ENCODE data around the gene TCF3.

Gene TCF3

DNA sequence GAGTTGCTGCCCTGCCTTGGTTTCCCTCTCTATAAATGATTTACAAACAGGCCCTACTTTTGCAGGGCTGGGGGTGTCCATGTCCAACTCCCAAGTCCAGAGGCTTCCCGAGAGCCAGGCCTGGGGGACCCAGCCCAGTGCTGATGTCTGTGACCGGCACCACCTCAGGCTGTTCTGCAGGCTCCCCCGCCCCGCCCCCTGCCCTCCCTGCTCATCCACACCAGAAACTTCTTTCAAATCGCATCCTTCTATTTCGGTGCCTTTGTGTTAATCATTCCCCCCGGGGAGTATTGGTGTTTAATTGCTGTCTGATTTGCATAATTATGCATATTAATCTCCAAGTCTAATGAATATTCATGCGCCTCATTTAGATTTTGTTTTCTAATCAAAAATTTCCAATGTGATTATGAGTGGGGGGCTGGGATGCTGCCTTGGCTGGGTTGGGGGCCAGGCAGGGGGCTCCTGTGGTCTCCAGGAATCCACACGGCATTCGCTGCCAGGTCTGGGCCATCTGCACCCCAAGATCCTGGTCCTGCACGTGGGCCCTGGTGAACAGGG is 19.1 kb downstream of the TCF3 start:
- intact Hi-C loops (cut with DNase I) = no loop called here
- DNase-seq = no peak

DNA sequence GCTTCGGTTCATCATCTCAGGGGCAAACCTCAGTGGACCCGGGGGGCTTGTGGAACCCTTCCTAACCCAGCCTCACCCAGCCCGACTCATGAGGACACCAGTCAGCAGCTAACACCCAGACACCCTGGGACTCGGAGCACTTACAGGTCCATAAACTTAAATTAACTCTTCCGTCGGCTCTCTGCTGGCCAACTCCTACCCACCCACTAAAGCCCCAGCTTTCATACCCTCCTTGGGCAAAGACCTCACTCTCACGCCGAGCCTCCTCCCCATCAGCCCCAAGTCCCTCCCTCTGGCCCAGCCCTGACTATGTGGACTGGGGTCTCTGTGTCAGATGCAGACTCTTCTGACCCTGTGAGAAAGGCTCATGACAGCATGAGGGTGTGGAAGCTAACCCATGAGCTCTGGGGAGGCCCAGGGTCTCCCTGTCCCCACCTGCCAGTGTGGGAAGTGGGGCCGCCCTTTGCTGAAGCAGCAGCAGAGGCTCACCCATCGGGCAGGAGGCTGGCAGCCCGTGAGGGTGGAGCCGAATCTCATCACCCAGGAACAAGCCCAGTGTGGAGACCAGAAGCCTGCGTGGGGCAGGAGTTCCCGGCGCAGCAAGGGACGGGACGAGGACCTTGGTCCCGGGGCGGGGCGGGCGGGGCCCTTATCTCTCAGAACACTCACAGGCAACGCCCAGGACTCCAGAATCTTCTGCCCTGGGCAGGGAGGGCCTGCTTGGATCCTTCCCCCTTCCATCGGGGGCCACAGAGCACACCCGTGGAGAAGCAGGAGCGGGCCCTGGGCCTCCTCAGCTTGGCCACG is 19.8 kb downstream of the TCF3 start:
- intact Hi-C loops (cut with DNase I) = no loop called here
- no peak for DNase-seq

DNA sequence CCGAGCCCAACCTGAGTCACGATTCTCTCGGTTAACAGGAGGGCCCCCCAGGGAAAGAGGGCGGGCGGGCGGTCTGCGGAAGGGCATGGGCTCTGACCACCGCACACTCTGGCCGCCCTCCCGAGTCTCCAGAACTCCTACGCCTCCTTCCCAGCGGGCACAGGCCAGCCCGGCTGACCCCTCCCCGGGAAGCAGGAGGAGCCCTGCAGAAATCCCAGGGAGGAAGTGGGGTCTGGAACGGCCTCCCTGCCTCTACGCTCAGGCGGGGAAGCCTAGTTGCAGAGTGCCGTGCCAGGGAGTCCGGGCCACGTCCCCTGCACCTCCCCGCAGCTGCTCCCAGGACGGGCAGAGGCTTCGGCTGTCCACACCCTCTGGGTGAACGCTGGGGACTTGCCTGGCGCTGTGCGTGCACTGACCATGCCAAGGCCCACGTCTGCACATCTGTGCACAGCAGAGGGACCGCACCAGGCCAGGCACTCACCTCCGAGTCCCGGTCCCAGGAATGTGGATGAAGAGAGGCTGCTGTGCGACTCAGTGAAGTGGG is 20.8 kb downstream of the TCF3 start:
- intact Hi-C loops (cut with DNase I) = no loop called here
- no peak for DNase-seq

DNA sequence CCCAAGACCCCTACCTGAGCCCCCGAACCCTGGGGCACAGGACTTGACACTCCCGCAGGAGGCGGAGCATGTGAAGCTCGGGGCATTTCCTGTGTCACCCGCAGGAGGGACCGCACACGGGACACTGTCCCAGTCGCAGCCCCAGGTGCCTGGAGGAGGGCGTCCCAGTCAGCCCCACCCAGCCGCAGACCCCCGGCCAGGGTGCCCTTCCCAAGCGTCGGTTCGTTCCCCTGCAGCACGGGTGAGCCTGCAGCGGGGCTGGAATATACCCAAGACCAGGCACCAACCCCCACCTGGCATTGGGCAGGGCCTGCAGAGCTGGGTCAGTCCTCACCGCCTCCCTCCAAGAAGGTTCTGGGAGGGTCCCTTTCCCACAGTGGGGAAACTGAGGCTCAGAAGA is 21.6 kb downstream of the TCF3 start:
- DNase-seq = no peak
- intact Hi-C loops (cut with DNase I) = no loop called here

DNA sequence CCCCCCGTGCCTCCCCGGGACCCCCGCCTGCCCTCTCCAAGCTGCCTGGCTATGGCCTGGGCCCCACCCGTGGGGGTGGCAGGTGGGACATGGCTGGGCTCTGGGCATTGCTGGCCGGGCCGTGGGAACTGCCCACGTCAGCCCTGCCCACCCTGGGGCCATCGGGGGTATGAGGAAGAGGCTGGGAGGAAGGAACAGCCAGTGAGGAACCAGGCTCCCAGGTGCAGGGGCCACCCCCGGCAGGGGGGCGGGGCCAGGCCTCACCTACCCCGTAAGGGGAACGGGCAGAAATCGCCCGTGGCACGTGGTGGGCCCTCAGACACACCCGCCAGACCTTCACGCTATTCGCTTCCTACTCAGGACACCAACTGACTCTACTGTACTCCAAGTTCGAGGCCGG is 22.4 kb downstream of the TCF3 start:
- no peak for DNase-seq
- intact Hi-C loops (cut with DNase I) = no loop called here

DNA sequence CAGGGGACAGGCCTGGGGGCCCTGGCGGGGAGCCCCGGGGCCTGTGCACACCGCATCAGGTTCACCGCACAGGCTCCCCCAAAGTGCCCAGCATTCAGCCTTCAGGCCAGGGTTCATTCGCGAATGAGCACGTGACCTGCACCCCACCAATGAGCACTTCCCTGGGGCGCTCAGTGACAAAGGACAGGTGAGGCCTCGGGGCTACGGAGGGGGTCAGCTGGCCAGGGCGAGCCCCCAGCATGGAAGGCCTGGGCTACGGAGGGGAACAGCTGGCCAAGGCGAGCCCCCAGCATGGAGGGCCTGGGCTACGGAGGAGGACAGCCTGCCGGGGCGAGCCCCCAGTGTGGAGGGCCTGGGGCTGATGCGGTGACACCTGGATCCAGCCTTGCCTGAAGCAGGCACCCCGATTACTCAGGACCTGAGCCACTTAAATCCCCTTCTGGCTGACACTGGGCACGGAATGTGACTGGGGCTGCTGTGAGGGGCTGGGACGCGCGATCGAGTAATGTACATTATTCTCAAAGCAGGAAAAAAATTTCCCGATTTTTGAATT is 23.1 kb downstream of the TCF3 start:
- intact Hi-C loops (cut with DNase I) = loop anchor here (10.0 kb wide), 1 partner anchor 135 kb away; no protein-coding TSS in a partner anchor
- DNase-seq = no peak

DNA sequence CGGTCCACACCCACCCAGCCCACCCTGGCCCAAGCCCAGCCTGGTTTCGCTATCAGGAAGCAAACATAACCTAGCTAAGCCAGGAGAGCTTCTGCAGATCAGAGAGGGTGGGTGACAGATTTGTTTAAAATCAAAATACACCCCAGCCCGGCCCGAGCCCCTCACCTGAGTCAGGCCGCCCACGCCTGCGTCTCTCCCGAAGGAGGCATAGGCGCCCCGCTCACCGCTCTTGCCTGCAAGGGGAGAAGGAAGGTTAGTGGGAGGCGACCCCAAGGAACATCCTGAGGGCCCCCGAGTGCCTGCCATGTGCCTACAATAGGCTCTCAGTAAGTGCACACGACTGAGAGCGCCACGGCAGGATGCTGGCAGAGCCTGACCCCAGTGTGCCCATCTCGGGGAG is 25.2 kb downstream of the TCF3 start:
- intact Hi-C loops (cut with DNase I) = loop anchor here (10.0 kb wide), 1 partner anchor 138 kb away; no protein-coding TSS in a partner anchor

DNA sequence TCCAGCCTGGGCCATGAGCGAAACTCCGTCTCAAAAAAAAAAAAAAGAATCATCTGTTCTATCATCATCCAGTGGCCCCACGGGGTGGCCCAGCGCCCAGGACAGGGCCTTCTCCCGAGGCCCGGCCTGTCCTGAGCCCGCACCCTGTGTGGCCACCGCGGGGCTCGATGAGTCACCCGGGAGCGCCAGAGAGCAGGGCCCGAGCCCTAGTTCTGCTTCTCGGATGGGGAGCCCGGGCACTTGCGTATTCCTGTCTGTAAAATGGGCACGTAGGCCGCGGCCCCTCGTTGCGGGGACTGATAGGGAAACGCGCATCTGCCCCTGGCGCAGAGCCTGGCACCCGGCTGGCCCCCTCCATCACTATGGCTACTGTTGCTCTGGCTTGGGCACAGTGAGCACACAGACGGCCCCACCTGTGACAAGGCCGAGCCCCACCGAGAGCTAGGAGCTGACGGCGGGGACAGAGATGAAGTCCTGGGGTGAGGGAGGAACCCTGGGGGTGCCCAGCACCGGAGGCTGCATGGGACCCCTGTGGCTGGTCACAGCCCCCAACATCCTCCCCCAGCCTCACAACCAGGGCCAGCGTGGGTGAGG is 25.9 kb downstream of the TCF3 start:
- DNase-seq = no peak
- intact Hi-C loops (cut with DNase I) = loop anchor here (10.0 kb wide), 1 partner anchor 138 kb away; no protein-coding TSS in a partner anchor

More for the DNA sequence above, 25.2 kb downstream of the TCF3 start:
- DNase-seq = no peak

DNA sequence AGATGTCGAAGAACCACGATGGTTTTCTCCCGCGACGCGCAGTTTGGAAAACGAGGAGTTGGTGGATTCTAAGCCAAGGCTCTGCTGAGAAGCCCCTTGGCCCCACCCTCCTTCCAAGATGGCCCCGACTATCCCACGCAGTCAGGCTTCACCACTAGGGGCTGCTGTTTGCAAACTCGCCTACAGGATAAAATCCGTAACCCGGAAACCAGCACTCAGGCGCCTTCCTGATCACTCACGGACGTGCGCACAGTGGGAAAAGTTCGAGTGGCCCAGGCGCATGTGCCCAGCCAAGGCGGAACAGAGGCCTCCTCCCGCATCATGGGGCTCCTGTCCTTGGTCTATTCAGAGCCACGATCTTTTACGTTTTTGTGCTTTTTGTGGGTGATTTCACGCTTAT is 28.0 kb downstream of the TCF3 start:
- intact Hi-C loops (cut with DNase I) = loop anchor here (10.0 kb wide), 1 partner anchor 140 kb away; no protein-coding TSS in a partner anchor
- DNase-seq = peak in 7 of 10 donors; percentile 16 to 89 (median 54)

DNA sequence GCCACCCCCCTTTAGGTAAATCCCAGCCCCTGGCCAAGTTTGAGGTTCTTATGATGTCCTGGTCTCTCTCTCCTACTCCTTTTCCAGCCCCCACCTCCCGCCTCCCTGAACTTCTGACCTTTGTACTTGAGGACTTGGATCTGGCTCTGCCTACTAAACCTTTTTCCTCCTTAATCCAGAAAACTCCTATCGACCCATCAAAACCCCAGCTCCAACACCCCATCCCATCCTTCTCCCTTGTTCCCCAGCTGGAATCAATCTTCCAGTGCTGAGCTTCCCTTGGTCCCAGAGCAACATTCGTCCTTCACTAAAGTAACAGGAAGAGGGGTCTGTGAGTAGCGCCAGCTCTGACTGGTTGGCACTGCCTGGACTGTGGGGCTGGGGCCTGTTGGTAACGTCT is 29.9 kb downstream of the TCF3 start:
- no peak for DNase-seq
- intact Hi-C loops (cut with DNase I) = loop anchor here (10.0 kb wide), 1 partner anchor 142 kb away; no protein-coding TSS in a partner anchor

DNA sequence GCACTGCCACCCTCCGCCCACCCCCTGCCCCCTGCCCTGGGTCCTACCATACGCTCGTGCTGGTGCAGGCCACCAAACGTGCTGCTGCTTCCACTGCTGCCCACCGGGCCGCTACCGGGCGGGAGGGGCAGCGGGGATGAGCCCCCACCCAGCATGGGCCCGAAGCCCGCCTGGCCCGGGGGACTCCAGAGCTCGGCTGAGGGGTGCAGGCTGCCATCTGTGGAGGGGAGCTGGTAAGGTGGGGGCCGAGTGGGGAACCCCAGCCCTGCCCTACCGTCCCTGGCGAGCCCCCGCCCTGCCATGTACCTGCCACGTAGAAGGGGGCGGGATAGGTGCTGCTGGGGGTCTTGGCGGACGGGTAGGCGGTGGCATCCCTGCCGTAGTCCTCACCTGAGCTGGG is 30.4 kb downstream of the TCF3 start:
- DNase-seq = no peak
- intact Hi-C loops (cut with DNase I) = loop anchor here (10.0 kb wide), 1 partner anchor 143 kb away; no protein-coding TSS in a partner anchor

DNA sequence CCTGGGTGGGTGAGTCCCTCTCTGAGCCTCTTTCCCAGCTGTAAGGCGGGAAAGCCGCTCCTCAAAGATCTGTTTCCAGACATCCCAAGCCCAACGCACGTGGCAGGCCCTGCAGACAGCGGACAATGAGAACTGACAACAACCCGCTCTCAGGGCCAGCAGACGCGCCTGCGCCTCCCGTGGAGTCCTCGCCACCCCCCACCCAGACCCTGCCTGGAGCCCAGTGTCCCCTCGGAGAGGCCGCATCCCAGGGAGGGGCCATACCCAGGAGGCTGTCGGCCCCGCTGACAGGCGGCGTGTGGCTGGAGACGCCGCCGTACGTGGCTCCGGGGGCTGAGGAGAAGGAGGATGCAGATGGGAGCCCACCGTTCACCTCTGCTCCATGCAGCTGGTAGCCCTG is 30.8 kb downstream of the TCF3 start:
- intact Hi-C loops (cut with DNase I) = loop anchor here (10.0 kb wide), 1 partner anchor 143 kb away; no protein-coding TSS in a partner anchor
- no peak for DNase-seq

DNA sequence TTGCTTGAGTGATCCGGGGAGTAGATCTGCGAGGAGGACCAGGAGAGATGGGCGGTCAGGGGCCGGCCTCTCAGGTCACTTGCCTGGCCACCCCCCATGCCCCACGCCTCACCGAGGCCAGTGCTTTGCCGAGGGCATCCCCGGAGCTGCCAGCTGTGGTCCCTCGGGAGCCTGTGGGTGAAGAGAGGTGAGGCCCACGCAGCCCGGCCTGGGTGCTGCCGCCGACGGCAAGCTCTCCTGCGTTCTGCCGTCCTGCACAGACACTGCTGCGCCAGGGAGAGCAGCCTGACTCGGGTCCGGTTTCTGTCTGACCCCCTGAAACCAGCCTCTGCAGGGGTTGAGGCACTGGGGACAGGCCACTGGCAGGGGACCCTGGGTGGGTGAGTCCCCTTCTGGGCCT is 31.4 kb downstream of the TCF3 start:
- DNase-seq = no peak
- intact Hi-C loops (cut with DNase I) = loop anchor here (10.0 kb wide), 1 partner anchor 144 kb away; no protein-coding TSS in a partner anchor

DNA sequence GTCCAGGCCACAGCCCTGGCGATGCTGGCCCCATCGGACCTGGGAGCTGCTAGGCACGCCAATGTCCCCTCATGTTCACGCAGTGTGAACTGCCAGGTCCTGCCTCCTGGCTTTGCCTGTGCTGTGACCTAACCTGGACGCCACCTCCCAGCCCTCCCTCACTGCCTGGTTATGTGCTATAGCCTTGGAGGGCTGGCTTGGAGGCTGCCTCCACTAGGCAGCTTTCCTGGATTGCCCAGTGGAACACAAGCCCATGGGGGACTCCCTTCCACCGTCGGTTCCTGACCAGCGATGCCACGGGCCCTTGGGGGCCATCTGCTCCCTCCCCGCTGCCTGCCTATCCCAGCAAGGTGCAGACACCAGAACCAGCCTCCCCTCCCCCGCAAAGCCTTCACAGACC is 31.9 kb downstream of the TCF3 start:
- intact Hi-C loops (cut with DNase I) = loop anchor here (10.0 kb wide), 1 partner anchor 144 kb away; no protein-coding TSS in a partner anchor
- DNase-seq = no peak

DNA sequence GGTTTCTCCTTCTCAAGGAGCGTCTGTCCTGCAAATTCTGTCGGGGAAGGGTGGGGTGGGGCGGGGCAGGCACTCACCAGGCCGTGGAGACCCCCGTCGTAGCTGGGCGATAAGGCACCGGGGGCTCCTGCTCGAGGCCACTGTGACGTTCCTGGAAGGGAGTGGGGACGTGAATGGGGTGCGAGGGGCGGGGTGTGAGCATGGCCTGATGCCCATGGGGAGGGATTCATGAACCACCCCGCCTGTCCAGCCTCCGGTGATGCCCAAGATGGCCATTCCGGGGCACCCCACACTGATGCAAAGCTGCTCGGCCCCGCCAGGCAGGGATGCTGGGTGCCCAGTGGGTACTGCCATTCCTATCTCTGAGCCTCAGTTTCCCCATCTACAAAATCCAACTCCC is 32.7 kb downstream of the TCF3 start:
- no peak for DNase-seq
- intact Hi-C loops (cut with DNase I) = loop anchor here (10.0 kb wide), 1 partner anchor 145 kb away; no protein-coding TSS in a partner anchor

DNA sequence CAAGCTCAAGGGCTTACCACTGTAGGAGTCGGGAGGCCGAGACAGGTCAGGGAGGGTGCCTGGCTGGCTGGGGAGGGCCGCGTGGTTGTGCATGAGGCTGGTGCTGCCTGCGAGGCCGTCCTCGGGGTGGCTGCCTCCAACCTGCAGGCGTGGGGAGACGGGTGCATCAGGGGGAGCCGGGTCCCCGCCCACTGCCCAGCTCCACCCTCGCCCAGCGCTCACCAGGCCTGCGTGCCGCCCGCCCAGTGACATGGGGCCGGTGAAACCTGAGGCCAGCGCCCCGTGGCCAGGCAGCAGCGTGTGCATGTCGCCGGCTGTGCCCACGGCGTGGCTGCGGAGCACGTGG is 33.3 kb downstream of the TCF3 start:
- intact Hi-C loops (cut with DNase I) = no loop called here
- DNase-seq = no peak

DNA sequence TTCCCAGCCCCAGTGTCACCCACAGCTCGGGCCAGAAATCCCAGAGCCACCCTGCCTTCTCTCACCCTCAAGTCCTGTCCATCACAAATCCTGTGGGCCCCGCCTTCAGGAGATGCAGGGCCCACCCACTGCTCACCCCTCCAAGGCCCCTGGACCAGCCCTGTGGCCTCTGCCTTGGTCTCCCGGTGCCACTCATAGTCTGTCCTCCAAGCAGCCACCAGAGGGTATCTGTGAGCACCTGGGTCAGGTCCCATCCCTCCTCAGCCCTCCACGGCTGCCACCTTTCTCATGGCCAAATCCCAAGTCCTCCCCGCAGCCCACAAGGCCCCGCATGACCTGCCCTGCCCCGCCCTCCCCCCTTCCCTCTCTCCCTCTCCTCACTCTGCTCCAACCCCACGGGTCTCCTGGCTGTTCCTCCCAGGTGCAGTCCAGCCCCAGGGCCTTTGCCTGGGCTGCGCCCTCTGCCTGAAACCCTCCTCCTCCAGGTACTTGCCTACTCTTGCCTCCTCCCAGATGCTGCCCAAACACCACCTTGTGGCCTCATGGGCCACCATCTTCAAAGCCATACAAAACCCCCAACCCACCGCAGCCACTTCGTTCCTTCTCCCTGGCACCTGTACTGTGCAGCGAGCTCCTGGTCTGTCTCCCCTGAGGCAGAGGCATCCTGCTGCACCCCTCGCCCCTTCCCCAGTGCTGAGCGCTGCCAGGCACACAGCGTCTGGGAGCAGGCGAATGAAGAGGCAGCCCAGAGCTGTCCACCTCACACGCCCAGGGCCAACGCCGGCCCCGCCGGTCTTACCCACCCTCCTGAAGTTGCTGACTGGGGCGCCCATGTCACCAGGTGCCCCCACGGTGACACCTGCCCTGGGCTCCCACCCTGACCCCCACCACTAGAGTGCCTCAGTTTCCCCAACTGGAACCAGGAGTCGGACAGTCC is 34.0 kb downstream of the TCF3 start:
- peak in 1 of 10 donors; percentile 16 for DNase-seq
- intact Hi-C loops (cut with DNase I) = no loop called here

DNA sequence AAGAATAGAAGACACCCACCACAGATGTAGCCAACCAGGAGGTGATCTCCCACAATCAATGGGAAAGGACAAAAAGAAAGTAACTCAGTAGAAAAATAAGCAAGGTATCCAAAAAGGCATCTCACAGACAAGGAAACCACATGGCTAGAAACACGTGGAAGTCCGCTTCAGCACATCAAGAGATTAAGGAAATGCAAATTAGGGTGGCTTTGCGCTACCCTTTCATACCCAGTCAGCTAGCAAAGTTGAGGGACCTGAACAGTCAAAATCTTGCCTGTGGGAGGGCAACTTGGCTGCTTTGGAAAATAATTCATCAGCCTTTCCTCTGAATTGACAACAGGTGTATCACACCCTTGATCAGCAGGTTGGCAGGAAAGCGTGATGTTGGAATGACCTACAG is 35.5 kb downstream of the TCF3 start:
- intact Hi-C loops (cut with DNase I) = no loop called here
- no peak for DNase-seq

DNA sequence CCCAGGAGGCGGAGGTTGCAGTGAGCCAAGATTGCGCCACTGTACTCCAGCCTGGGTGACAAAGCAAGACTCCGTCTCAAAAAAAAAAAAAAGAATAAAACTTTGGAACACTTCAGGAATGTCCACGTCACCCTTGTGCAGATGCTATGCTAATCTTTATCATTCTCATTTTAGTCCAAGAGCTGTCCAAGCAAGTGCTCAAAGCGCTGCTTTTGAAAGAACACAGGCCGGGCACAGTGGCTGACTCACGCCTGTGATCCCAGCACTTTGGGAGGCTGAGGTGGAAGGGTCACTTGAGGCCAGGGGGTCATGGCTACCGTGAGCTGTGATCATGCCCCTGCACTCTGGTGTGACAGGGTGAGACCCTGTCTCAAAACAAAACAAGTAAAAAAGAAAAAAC is 36.0 kb downstream of the TCF3 start:
- intact Hi-C loops (cut with DNase I) = no loop called here
- no peak for DNase-seq
